Ascending aorta (tissue), 2 donors: ENCODE measurements around the gene ZBTB20. TPM values are rescaled to one million over a fixed set of nuclear protein-coding genes. Genes with fewer than 3 reads are reported as not detected.

Experiments
- DNase-seq, 2 donors: peaks; one replicate each; pipeline ENCODE4 v3.0.0-alpha.2; 2019; ENCODE audit warnings: low spot score in 2 of 2
- H3K27ac ChIP-seq, 2 donors: fragments of 200-600 bp; sonication (generic); one replicate each; pipeline ENCODE4 v1.5.1; 2016 to 2017; ENCODE audit warnings: mild to moderate bottlenecking in 1 of 2
- H3K27me3 ChIP-seq: fragments of 200-600 bp; sonication (generic); one replicate; pipeline ENCODE4 v1.5.1; 2017
- H3K36me3 ChIP-seq, 2 donors: fragments of 200-600 bp; sonication (generic); one replicate each; pipeline ENCODE4 v1.5.1; 2016
- H3K4me1 ChIP-seq, 2 donors: fragments of 200-600 bp; sonication (generic); one replicate each; pipeline ENCODE4 v1.5.1; 2016 to 2017; ENCODE audit warnings: mild to moderate bottlenecking in 1 of 2
- H3K4me3 ChIP-seq, 2 donors: fragments of 200-600 bp; sonication (generic); one replicate each; pipeline ENCODE4 v1.5.1; 2016 to 2017; ENCODE audit warnings: mild to moderate bottlenecking in 1 of 2
- H3K9me3 ChIP-seq, 2 donors: fragments of 200-600 bp; sonication (generic); one replicate each; pipeline ENCODE4 v1.5.1; 2016
- CTCF ChIP-seq, 3 experiments: fragments of 200-600 bp in 2 of 3; fragments of 450-650 bp in 1 of 3; sonication (generic) in 2 of 3; IDR thresholded peaks; one replicate each; pipeline ENCODE4 v1.5.1; 2016 to 2019; ENCODE audit warnings: antibody characterized with exemption in 3 of 3, mild to moderate bottlenecking in 1 of 3, moderate library complexity in 1 of 3
- intact Hi-C: fragments of 100-400 bp; cut with DNase I; formaldehyde crosslinking; loops from one replicate; pipeline ENCODE4 v1.15.1; 2023
- total RNA-seq: library from RNA; depleted of rRNA; stranded (reverse); fragments of >200 nt; gene quantifications from one replicate; pipeline ENCODE4 v1.1.0, GENCODE V29; 2016

ZBTB20 gene
- total RNA-seq, 1 donor from 2014 or later: 60.3 TPM

GRCh38 chr3:114290911-114291901, 855.9 kb downstream of the ZBTB20 start:
- H3K27ac ChIP-seq: no peak overlapping the region
- intact Hi-C loops: no loop called here
- peak in 1 of 2 donors; percentile 77 for DNase-seq
- no peaks in the 10 kb centered on the region for H3K36me3 ChIP-seq
- no peaks in the 10 kb centered on the region for H3K4me1 ChIP-seq
- no peaks in the 10 kb centered on the region for H3K9me3 ChIP-seq
- no peak overlapping the region for H3K4me3 ChIP-seq
- no peaks in the 10 kb centered on the region for H3K27me3 ChIP-seq
- peak; percentile 32 to 54 (median 53) for TF ChIP-seq CTCF (IDR thresholded peaks at IDR 0.05)

- no peak for TF ChIP-seq CTCF (IDR thresholded peaks at IDR 0.05)
- H3K27me3 ChIP-seq: no peaks in the 10 kb centered on the region
- intact Hi-C loops: no loop called here
These were observed 860.8 kb downstream of the ZBTB20 start for GRCh38 chr3:114286266-114286665.

GRCh38 chr3:114285648-114286230, 861.3 kb downstream of the ZBTB20 start:
- H3K4me3 ChIP-seq: no peak overlapping the region
- TF ChIP-seq CTCF (IDR thresholded peaks at IDR 0.05): no peak

More at GRCh38 chr3:114286266-114286665, 860.8 kb downstream of the ZBTB20 start:
- no peak overlapping the region for H3K4me3 ChIP-seq
- H3K9me3 ChIP-seq: no peaks in the 10 kb centered on the region
- H3K27ac ChIP-seq: no peak overlapping the region
- H3K36me3 ChIP-seq: no peaks in the 10 kb centered on the region
- H3K4me1 ChIP-seq: no peaks in the 10 kb centered on the region
- DNase-seq: no peak

GRCh38 chr3:114284644-114285043, 862.4 kb downstream of the ZBTB20 start:
- H3K36me3 ChIP-seq: no peaks in the 10 kb centered on the region
- H3K9me3 ChIP-seq: no peaks in the 10 kb centered on the region
- no peak for DNase-seq
- H3K4me3 ChIP-seq: no peak overlapping the region
- no peak overlapping the region for H3K27ac ChIP-seq
- H3K4me1 ChIP-seq: no peaks in the 10 kb centered on the region
- intact Hi-C loops: no loop called here
- H3K27me3 ChIP-seq: no peaks in the 10 kb centered on the region
- TF ChIP-seq CTCF (IDR thresholded peaks at IDR 0.05): no peak

More at GRCh38 chr3:114285648-114286230, 861.3 kb downstream of the ZBTB20 start:
- H3K27me3 ChIP-seq: no peaks in the 10 kb centered on the region
- no peaks in the 10 kb centered on the region for H3K36me3 ChIP-seq
- H3K9me3 ChIP-seq: no peaks in the 10 kb centered on the region
- no peaks in the 10 kb centered on the region for H3K4me1 ChIP-seq
- no peak for DNase-seq
- no peak overlapping the region for H3K27ac ChIP-seq
- intact Hi-C loops: no loop called here
